SK-N-MC (cell line): ENCODE data around the gene GRID2IP.

Experiments used
- DNase-seq: peaks from one replicate; pipeline ENCODE4 v3.0.0-alpha.2; 2011; ENCODE audit warnings: low read depth, low spot score
- H3K27ac ChIP-seq: fragments of 200-600 bp; sonication (generic); 2 replicates; pipeline ENCODE4 v1.5.1; 2016; ENCODE audit warnings: mixed run types
- H3K36me3 ChIP-seq: fragments of 200-600 bp; sonication (generic); 2 replicates; pipeline ENCODE4 v1.6.1; 2017; ENCODE audit warnings: antibody characterized with exemption, low read length, mixed read lengths; ENCODE audit not compliant: insufficient read depth
- H3K4me3 ChIP-seq: fragments of 200-600 bp; sonication (generic); 2 replicates; pipeline ENCODE4 v1.5.1; 2016
- H3K9ac ChIP-seq: fragments of 200-600 bp; sonication (generic); 2 replicates; pipeline ENCODE4 v1.8.0; 2017; ENCODE audit warnings: mixed run types, mixed read lengths; ENCODE audit not compliant: insufficient read length
- H3K9me3 ChIP-seq: fragments of 200-600 bp; sonication (generic); 2 replicates; pipeline ENCODE4 v1.6.1; 2017; ENCODE audit warnings: low read depth, mild to moderate bottlenecking, antibody characterized with exemption, low read length, moderate library complexity, mixed read lengths
- EZH2 ChIP-seq: fragments of 200-600 bp; sonication (generic); IDR thresholded peaks from one replicate; pipeline ENCODE4 v1.6.1; 2017; ENCODE audit warnings: antibody characterized with exemption
- FOXP2 ChIP-seq: optimal IDR thresholded peaks from 2 replicates; pipeline ENCODE3; 2011; ENCODE audit warnings: mild to moderate bottlenecking, moderate library complexity; ENCODE audit not compliant: insufficient read depth; ENCODE audit errors: extremely low read length, control extremely low read depth
- POLR2AphosphoS5 ChIP-seq: IDR thresholded peaks from 2 replicates; pipeline ENCODE4 v1.6.1; 2012; ENCODE audit warnings: mild to moderate bottlenecking, low read depth, low read length, borderline replicate concordance

GRID2IP gene

DNA sequence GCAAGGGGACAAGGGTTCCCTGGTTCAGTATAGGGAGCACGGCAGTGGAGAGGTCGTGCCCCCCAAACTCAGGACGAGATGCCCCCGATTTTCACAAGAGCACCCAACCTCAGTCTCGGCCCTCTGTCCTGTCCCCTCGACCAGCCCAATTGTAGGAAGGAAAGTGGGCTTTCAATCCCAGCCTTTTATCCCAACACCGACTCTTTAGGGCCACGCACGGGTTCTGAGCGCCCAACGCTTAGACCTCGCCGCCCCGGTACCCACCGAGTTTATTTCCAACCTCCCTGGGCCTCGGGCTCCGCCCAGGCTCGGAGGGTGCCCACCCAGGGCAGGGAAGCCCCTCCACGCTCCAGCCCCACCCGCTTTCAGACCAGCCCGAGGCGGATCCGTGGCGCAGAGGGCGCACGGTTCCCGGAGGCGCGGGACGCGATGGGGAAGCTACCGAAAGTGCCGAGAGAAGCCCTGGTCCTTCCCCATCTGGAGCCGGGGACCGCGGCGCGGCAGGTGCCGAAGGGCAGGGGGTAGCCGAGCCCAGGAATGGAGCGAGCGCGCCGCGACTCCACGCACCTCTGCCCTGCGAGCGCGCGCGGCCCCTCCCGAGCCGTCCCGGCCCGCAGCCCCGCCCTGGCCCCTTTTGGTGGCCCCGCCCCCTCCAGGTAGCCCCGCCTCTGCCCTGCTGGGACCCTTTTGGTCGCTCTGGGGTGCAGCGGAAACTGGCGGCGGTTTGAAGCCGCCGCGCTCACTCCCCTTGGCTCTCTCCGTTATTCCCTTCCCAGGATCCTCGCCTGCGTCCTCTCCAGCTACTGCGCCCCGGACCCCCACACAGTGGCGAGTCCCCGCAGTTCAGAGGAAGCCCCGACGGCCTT, 20.4 kb downstream of the GRID2IP start:
- Histone ChIP-seq H3K9me3 (no peaks in the 10 kb centered on the region), H3K9ac (no peak overlapping the region), H3K36me3 (no peaks in the 10 kb centered on the region), H3K27ac (no peak overlapping the region), H3K4me3 (peak overlapping the region; percentile 78)
- DNase-seq = no peak
- TF ChIP-seq POLR2AphosphoS5 = no peak
- no peak for TF ChIP-seq FOXP2
- TF ChIP-seq EZH2 = no peak

DNA sequence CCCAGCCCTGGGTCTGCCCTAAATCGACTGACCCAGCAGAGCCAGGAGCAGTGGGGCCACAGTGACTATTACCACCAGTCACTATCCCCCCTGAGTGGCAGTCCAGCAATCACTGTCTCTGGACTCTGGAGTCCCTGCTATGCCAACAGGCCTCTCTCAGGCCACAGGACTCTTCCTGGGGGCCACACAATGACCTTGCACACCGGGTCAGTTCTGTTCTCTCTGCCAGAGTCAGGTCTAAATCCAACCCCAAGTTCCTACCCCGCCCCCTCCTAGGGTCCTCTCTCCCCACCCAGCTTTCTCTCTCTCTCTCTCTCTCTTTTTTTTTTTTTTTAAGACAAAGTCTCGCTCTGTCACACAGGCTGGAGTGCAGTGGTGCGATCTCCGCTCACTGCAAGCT, 21.6 kb downstream of the GRID2IP start:
- TF ChIP-seq EZH2 = no peak
- no peak for TF ChIP-seq FOXP2
- TF ChIP-seq POLR2AphosphoS5 = no peak
- no peak overlapping the region for H3K4me3 ChIP-seq
- H3K27ac ChIP-seq = no peak overlapping the region
- H3K9ac ChIP-seq = no peak overlapping the region
- H3K9me3 ChIP-seq = no peaks in the 10 kb centered on the region
- no peaks in the 10 kb centered on the region for H3K36me3 ChIP-seq
- DNase-seq = no peak

GRCh38 chr7:6528401-6529130, 22.7 kb downstream of the GRID2IP start:
- H3K4me3 ChIP-seq = no peak overlapping the region

GRCh38 chr7:6526997-6527378, 24.3 kb downstream of the GRID2IP start:
- DNase-seq = no peak
- Histone ChIP-seq H3K36me3 (no peaks in the 10 kb centered on the region), H3K27ac (no peak overlapping the region), H3K9me3 (no peaks in the 10 kb centered on the region), H3K4me3 (no peak overlapping the region), H3K9ac (no peak overlapping the region)
- TF ChIP-seq EZH2 (no peak), POLR2AphosphoS5 (no peak), FOXP2 (no peak)

More at GRCh38 chr7:6528401-6529130, 22.7 kb downstream of the GRID2IP start:
- TF ChIP-seq FOXP2 (no peak), EZH2 (no peak), POLR2AphosphoS5 (no peak)
- no peak for DNase-seq
- no peak overlapping the region for H3K9ac ChIP-seq
- H3K9me3 ChIP-seq = no peaks in the 10 kb centered on the region
- no peaks in the 10 kb centered on the region for H3K36me3 ChIP-seq
- no peak overlapping the region for H3K27ac ChIP-seq

DNA sequence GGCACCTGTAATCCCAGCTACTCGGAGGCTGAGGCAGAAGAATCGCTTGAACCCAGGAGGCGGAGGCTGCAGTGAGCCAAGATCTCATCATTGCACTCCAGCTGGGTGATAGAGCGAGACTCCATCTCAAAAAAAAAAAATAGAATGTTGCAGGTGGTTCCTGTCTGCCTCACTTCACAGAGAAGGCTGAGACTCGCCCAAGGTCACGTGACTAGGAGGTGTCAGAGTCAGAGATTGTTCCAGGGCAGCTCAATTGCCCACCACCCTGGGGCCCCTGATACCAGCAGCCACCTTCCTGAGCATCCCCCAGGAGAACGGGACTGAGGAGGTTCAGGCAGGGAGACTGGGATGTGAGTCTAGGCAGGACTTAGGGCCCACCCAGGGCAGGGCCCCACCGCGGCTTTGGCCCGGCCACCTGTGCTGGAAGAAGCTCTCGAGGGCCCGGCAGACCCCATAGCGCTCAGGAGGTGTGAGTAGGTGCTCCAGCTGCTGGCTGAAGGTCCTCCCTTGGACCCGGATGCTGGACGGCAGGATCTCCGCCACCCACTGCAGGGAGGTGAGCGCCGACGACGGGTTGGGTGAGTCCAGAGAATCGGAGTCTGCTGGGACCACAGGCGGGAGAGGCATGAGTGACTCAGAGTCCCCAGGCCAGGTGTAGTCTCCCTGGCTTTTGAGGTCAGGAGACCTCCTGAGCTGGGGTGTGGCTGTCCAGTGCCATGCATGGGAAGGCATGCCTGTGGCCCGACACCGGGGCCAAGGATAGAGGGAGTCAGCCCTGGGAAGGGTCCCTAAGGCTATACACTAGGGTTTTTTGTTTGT, 30.9 kb downstream of the GRID2IP start:
- no peak for DNase-seq
- H3K4me3 ChIP-seq = no peak overlapping the region
- H3K36me3 ChIP-seq = no peaks in the 10 kb centered on the region
- H3K9ac ChIP-seq = no peak overlapping the region
- H3K27ac ChIP-seq = no peak overlapping the region
- no peaks in the 10 kb centered on the region for H3K9me3 ChIP-seq
- TF ChIP-seq POLR2AphosphoS5 = no peak
- no peak for TF ChIP-seq EZH2
- no peak for TF ChIP-seq FOXP2

GRCh38 chr7:6516387-6516983, 34.8 kb downstream of the GRID2IP start:
- Histone ChIP-seq H3K4me3 (peak overlapping the region; percentile 41), H3K9me3 (no peaks in the 10 kb centered on the region), H3K9ac (no peak overlapping the region), H3K27ac (no peak overlapping the region), H3K36me3 (no peaks in the 10 kb centered on the region)
- peak; percentile 18 for DNase-seq
- TF ChIP-seq EZH2 = no peak
- no peak for TF ChIP-seq FOXP2
- TF ChIP-seq POLR2AphosphoS5 = no peak

- TF ChIP-seq FOXP2 (no peak), POLR2AphosphoS5 (no peak), EZH2 (no peak)
- Histone ChIP-seq H3K9me3 (no peaks in the 10 kb centered on the region), H3K27ac (no peak overlapping the region), H3K9ac (no peak overlapping the region), H3K4me3 (no peak overlapping the region), H3K36me3 (no peaks in the 10 kb centered on the region)
- DNase-seq = no peak
Observed at GRCh38 chr7:6513541-6513940, 37.7 kb downstream of the GRID2IP start.
